HG02938 (cell line): Measurements from ENCODE around the gene NOCT.
"Not testable (repeated sequence)": the region's sequence is repeated elsewhere in the genome, so short reads cannot be mapped to it uniquely, and the experiment has no call there.

Experiments used
- ATAC-seq: cut with Tn5 transposase; IDR thresholded peaks from one replicate; pipeline ENCODE4 v1.9.1; 2021; ENCODE audit warnings: mild to moderate bottlenecking, moderate library complexity; ENCODE audit not compliant: unreplicated experiment

NOCT gene

GRCh38 chr4:139008278-139008677 is 7.3 kb upstream of the NOCT start:
- ATAC-seq: not testable (repeated sequence)

- ATAC-seq: no peak
These were observed 5.9 kb upstream of the NOCT start for GRCh38 chr4:139009702-139010101.

DNA sequence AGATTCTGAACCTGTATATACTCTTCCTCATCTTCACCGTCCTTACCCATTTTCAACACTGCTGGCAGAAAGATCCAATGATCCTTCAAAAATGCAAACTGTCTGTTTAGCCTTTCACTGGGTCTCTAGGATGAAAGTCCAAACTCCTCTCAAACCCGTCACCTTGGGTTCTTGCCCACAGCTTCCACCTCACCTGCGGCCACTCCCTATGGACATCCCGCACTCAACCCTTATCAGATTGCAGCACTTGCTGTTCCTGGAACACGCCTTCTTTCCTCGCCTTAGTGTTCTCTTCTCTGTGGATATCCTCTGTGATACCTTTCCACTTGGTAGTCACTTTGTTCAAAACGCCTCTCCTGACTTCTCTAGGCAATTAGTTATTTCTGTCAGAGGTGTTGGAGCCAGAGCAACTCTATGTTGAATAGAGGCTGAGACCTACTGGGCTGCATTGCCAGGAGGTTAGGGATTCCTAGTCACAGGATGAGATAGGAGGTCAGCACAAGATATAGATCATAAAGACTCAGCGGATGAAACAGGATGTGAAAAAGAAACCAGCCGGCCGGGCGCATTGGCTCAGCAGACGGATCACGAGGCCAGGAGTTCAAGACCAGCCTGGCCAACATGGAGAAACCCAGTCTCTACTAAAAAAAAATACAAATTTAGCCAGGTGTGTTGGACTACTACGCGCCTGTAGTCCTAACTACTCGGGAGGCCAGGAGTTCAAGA is 4.2 kb upstream of the NOCT start:
- no peak for ATAC-seq

DNA sequence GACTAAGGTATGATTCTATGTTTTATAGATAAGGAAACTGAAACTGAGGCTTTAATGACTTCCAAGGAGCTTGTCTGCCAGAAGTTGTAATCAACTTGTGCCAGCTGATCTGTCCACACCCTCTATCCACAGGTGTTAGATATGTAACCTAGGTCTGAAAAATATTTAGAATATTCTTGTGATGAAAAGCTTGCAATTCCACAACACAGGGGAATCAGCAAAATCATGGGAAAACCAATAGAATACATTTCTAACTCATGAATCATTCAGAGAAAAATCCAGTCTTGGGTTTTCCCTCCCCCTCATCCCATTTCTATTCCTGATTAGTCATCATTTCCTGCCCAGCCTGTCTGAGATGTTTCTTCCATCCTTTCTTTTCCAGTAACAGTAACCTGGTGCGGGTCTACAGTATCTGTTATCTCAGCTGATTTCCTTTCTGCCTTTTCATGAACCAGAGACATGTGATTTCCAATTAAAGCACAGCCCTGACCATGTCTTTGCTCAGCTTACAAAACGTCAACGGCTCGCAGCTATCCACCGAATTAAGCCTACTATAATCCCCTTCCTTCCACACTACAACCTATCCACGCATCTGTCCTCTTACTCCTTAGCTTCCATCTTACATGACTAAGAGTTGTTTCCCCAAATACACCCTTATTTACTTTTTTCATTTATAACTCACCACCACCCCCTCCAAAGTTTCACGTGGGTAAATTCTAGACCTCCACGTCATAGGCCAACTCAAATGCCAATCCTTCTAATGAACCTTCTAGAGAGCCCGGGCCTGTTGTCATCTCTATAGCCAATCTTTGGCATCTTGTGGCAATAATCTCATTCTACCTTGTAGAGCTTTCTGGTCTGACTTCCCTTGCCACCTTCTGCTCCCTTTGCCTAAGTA is 961 bp upstream of the NOCT start:
- peak; percentile 21 for ATAC-seq

GRCh38 chr4:139015948-139016471 is 429 bp downstream of the NOCT start:
- ATAC-seq: peak; percentile 22

- ATAC-seq: no peak
These were observed 2.3 kb downstream of the NOCT start for GRCh38 chr4:139017861-139018260.

DNA sequence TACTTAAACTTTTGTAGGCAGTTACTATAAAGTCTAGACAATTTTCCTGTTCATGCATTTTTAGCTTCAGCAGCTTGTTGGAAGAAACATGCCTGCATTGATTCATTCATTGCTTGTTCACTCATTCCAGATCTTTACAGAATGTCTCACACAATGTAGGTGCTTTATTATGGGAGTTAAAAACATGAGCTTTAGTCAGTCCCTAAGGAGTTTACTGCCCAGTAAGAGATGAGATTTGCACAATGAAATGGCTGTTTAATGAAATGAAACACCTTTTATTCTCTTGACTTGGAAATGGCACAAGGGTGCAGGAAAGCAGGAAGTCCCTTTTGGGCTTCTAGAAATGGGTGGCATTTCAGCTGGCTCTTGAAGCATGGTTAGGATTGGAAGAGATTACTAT is 2.9 kb downstream of the NOCT start:
- no peak for ATAC-seq

- no peak for ATAC-seq
These were observed 3.6 kb downstream of the NOCT start for GRCh38 chr4:139018971-139019758.

GRCh38 chr4:139020384-139020783 is 4.8 kb downstream of the NOCT start:
- no peak for ATAC-seq

DNA sequence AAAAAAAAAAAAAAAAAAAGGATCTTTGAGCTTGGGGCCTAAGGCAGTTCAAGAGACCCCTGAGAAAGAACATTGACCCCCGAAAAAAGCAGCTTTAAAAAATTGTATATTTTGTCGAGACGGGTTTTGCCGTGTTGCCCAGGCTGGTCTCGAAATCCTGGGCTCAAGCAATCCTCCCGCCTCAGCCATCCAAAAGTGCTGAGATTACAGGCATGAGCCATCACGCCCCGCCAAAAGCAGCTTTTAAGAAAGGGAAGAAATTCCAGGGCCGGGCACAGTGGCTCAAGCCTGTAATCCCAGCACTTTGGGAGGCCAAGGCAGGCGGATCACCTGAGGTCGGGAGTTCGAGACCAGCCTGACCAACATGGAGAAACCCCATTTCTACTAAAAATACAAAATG is 5.5 kb downstream of the NOCT start:
- ATAC-seq: not testable (repeated sequence)

DNA sequence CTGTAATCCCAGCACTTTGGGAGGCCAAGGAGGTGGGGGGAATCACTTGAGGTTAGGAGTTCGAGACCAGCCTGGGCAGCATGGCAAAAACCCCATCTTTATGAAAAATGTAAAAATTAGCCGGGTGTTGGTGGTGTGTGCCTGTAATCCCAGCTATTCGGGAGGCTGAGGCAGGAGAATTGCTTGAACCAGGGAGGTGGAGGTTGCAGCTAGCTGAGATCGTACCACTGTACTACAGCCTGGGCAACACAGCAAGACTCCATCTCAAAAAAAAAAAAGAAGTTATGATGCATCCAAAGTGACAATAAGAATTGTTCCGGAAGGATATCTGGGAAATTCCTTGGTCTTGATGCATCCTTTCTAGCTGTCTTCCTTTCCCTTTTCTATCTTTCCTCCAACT is 7.3 kb downstream of the NOCT start:
- ATAC-seq: no peak

GRCh38 chr4:139024686-139025085 is 9.1 kb downstream of the NOCT start:
- ATAC-seq: no peak

DNA sequence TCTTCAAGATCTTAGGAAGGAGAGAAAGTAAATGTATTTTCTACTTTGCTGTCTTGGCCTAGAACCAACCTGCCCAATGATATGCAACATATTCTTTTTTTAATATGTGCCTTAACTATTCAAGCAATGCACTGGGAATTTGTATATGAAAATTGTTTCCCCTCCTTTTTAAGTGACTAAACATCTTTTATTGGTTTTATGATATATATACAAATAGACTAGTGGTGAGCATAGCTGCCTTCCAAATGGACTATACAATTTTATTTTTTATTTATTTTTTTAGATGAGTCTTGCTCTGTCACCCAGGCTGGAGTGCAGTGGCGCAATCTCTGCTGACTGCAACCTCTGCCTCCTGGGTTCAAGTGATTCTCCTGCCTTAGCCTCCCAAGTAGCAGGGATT is 10.3 kb downstream of the NOCT start:
- ATAC-seq: no peak

DNA sequence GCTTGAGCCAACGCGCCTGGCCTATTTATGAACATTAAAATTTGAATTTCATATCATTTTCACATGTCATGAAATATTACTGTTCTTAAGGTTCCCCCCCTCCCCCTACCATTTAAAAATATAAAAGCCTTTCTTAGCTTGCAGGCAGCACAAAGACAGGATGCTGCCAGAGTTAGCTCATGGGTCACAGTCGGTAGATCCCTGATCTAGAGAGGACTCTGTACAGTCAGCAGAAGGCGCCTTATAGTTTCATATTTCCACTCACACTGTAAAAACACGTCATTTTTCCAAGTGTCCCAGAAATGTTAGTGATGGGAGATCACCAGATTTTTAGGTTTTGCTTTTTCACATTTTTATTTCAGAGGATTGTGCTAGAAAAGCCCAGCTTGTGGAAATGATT is 12.2 kb downstream of the NOCT start:
- no peak for ATAC-seq

DNA sequence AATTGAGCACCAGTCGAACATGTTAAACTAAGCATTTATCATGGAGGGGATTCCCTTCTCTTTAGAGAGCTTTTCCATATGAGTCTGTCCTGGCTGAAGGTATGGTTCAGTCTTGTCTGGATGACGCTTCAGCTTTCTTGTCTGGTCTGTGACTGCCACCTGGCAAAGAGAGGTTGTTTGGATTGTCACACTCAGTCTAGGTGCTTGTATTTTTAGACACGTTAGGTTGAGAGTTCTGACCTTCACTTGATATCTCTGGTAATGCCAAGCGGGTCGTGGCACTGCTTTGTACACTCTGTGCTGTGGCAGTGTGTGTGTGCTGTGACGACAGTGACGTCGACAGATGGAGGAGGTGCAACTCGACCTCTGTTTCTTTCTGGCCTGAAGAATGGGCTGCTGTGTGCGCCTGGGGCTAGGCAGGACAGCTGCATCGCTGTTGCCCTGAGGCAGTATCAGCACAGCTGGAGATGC is 12.6 kb downstream of the NOCT start:
- no peak for ATAC-seq

GRCh38 chr4:139029866-139030363 is 14.3 kb downstream of the NOCT start:
- ATAC-seq: not testable (repeated sequence)

DNA sequence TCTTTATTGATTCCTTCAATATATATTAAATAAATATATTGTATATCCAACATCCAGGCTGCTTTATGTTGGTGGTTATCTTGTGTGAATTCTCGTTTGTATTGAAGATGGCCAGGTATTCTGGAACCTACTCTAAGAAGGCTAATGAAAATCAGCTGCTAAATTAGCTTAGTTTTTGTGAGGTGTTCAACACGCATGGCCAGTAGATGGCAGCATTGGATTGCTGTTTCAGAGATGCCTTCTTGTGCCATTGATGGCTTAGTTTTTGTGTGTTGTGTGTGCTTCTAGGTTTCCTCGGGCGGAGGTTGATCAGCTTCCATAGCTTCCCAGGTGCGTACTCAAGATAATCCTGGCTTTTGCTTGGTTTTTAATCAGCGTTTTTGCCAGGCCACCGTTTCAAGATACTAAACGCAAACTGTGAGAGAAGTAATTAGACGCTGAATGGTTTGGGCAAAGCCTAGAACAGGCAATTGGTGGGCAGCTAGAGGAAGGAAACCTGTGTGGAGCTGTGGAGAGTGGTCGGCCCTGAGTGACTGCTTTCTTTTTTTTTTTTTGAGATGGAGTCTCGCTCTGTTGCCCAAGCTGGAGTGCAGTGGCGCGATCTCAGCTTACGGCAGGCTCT is 15.1 kb downstream of the NOCT start:
- ATAC-seq: peak; percentile 83

GRCh38 chr4:139035650-139036049 is 20.1 kb downstream of the NOCT start:
- ATAC-seq: no peak

GRCh38 chr4:139036885-139037284 is 21.3 kb downstream of the NOCT start:
- no peak for ATAC-seq

DNA sequence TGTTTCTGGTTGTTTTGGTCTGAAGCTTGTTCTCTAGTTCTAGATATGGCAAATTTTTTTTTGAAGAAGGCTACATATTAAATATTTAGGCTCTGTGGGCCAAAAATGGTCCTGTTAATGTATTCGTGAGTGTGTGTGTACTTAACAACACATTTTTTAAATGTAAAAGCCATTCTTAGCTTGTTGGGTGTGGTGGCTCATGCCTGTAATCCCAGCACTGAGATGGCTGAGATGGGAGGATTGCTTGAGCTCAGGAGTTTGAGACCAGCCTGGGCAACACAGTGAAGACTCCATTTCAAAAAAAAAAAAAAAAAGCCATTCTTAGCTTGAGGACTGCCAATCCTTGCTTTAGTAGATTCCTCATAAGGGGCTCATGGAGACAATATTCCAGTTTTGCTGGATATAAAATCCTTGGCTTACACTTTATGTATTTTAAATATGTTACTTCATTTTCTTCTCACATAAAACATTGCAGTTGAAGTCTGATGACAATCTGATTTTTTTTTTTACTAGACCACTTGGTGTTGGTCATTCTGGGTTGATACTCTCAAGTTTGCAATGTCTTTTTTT is 23.4 kb downstream of the NOCT start:
- no peak for ATAC-seq
